ENCODE data around the gene NCOR1.
"Not testable (repeated sequence)": the region's sequence is repeated elsewhere in the genome, so short reads cannot be mapped to it uniquely, and the experiment has no call there.

NCOR1 gene

GRCh38 chr17:16214190-16215001 lies 938 bp downstream of the NCOR1 start:
- peak overlapping the region; percentile 83 for H3K4me2 ChIP-seq (ENCODE audit: low read length)
- H3K27me3 ChIP-seq (ENCODE audit: control insufficient read depth, low read length), result no peaks in the 10 kb centered on the region
- H3K4me1 ChIP-seq (ENCODE audit: control insufficient read depth, low read length), result peaks cover 33% of the 10 kb centered on the region
- H3K79me2 ChIP-seq (ENCODE audit: control insufficient read depth, low read length), result peaks cover 99% of the 10 kb centered on the region
- H3K27ac ChIP-seq (ENCODE audit: low read depth, low read length), result peak overlapping the region; percentile 84
- TF ChIP-seq, protein P1, sequence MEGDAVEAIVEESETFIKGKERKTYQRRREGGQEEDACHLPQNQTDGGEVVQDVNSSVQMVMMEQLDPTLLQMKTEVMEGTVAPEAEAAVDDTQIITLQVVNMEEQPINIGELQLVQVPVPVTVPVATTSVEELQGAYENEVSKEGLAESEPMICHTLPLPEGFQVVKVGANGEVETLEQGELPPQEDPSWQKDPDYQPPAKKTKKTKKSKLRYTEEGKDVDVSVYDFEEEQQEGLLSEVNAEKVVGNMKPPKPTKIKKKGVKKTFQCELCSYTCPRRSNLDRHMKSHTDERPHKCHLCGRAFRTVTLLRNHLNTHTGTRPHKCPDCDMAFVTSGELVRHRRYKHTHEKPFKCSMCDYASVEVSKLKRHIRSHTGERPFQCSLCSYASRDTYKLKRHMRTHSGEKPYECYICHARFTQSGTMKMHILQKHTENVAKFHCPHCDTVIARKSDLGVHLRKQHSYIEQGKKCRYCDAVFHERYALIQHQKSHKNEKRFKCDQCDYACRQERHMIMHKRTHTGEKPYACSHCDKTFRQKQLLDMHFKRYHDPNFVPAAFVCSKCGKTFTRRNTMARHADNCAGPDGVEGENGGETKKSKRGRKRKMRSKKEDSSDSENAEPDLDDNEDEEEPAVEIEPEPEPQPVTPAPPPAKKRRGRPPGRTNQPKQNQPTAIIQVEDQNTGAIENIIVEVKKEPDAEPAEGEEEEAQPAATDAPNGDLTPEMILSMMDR (IDR thresholded peaks at IDR 0.05; ENCODE audit: low read depth, low read length, poor library complexity, severe bottlenecking), result no peak
- TF ChIP-seq EZH2phosphoT487 (IDR thresholded peaks at IDR 0.05; ENCODE audit: borderline replicate concordance, low read length), result no peak
- peaks cover 5% of the 10 kb centered on the region; the same call in 1 of the 2 replicates for H3K36me3 ChIP-seq (ENCODE audit: control insufficient read depth, low read length)
- peaks cover 20% of the 10 kb centered on the region; the same call in 1 of the 2 replicates for H4K20me1 ChIP-seq (ENCODE audit: control insufficient read depth, insufficient read depth, low read depth, low read length)
- peaks cover 9% of the 10 kb centered on the region; the same call in 1 of the 2 replicates for H3F3A ChIP-seq (ENCODE audit: control insufficient read depth, insufficient read depth)
- peak overlapping the region; percentile 98 for H3K4me3 ChIP-seq (ENCODE audit: low read length)
- H3K9me2 ChIP-seq (replicated peaks; ENCODE audit: control insufficient read depth, low read length), result no peaks in the 10 kb centered on the region
- no peaks in the 10 kb centered on the region for H3K9me3 ChIP-seq (ENCODE audit: control insufficient read depth, insufficient read depth, low read length)

GRCh38 chr17:16212793-16213192 lies 2.5 kb downstream of the NCOR1 start:
- peaks cover 97% of the 10 kb centered on the region for H3K79me2 ChIP-seq (ENCODE audit: control insufficient read depth, low read length)
- H3K27ac ChIP-seq (ENCODE audit: low read depth, low read length), result no peak overlapping the region
- peaks cover 27% of the 10 kb centered on the region for H3K4me1 ChIP-seq (ENCODE audit: control insufficient read depth, low read length)
- H3K27me3 ChIP-seq (ENCODE audit: control insufficient read depth, low read length), result no peaks in the 10 kb centered on the region
- no peaks in the 10 kb centered on the region for H3K9me2 ChIP-seq (replicated peaks; ENCODE audit: control insufficient read depth, low read length)
- no peak overlapping the region for H3K4me3 ChIP-seq (ENCODE audit: low read length)
- H3K36me3 ChIP-seq (ENCODE audit: control insufficient read depth, low read length), result peaks cover 5% of the 10 kb centered on the region; the same call in 1 of the 2 replicates
- peaks cover 9% of the 10 kb centered on the region; the same call in 1 of the 2 replicates for H3F3A ChIP-seq (ENCODE audit: control insufficient read depth, insufficient read depth)
- H3K9me3 ChIP-seq (ENCODE audit: control insufficient read depth, insufficient read depth, low read length), result no peaks in the 10 kb centered on the region
- H3K4me2 ChIP-seq (ENCODE audit: low read length), result 0 out of 2 replicates have a peak overlapping the region, but pooled peaks have one; percentile 83
- TF ChIP-seq EZH2phosphoT487 (IDR thresholded peaks at IDR 0.05; ENCODE audit: borderline replicate concordance, low read length), result no peak
- TF ChIP-seq, protein P1 (IDR thresholded peaks at IDR 0.05; ENCODE audit: low read depth, low read length, poor library complexity, severe bottlenecking), result no peak
- H4K20me1 ChIP-seq (ENCODE audit: control insufficient read depth, insufficient read depth, low read depth, low read length), result peaks cover 20% of the 10 kb centered on the region; the same call in 1 of the 2 replicates

DNA sequence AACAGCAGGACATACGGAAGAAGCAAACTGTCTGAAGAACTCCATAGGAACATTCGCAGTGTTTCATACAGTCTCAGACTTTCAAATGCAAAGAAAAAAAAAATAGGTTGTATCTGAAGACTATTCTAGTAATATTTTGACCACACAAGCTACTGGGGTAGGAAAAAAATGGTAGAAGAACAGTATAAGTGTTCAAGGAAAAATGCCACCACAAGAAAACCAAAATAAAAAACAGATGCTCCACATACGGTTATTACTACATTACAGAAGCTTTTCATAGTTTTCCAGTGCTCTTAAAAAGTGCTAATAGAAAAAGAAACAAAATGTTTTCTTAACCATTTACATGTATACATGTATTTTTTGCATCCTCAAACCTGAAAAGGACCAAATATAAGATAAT lies 3.7 kb downstream of the NCOR1 start:
- Histone ChIP-seq H3K9me3 (ENCODE audit: control insufficient read depth, insufficient read depth, low read length) (no peaks in the 10 kb centered on the region), H3K4me1 (ENCODE audit: control insufficient read depth, low read length) (peaks cover 24% of the 10 kb centered on the region), H3K9me2 (replicated peaks; ENCODE audit: control insufficient read depth, low read length) (no peaks in the 10 kb centered on the region), H3K79me2 (ENCODE audit: control insufficient read depth, low read length) (peaks cover 97% of the 10 kb centered on the region), H4K20me1 (ENCODE audit: control insufficient read depth, insufficient read depth, low read depth, low read length) (peaks cover 20% of the 10 kb centered on the region; the same call in 1 of the 2 replicates), H3K36me3 (ENCODE audit: control insufficient read depth, low read length) (peaks cover 3% of the 10 kb centered on the region; the same call in 1 of the 2 replicates), H3F3A (ENCODE audit: control insufficient read depth, insufficient read depth) (peaks cover 7% of the 10 kb centered on the region; the same call in 1 of the 2 replicates), H3K4me3 (ENCODE audit: low read length) (no peak overlapping the region), H3K27ac (ENCODE audit: low read depth, low read length) (no peak overlapping the region), H3K4me2 (ENCODE audit: low read length) (no peak overlapping the region), H3K27me3 (ENCODE audit: control insufficient read depth, low read length) (no peaks in the 10 kb centered on the region)
- no peak for TF ChIP-seq EZH2phosphoT487 (IDR thresholded peaks at IDR 0.05; ENCODE audit: borderline replicate concordance, low read length)
- TF ChIP-seq, protein P1 (IDR thresholded peaks at IDR 0.05; ENCODE audit: low read depth, low read length, poor library complexity, severe bottlenecking), result no peak

GRCh38 chr17:16204763-16205162 lies 10.6 kb downstream of the NCOR1 start:
- H3K9me2 ChIP-seq (replicated peaks; ENCODE audit: control insufficient read depth, low read length); H3K4me2 ChIP-seq (ENCODE audit: low read length); H3K27ac ChIP-seq (ENCODE audit: low read depth, low read length); H3K27me3 ChIP-seq (ENCODE audit: control insufficient read depth, low read length); H3K36me3 ChIP-seq (ENCODE audit: control insufficient read depth, low read length); H3F3A ChIP-seq (ENCODE audit: control insufficient read depth, insufficient read depth); H3K9me3 ChIP-seq (ENCODE audit: control insufficient read depth, insufficient read depth, low read length); H4K20me1 ChIP-seq (ENCODE audit: control insufficient read depth, insufficient read depth, low read depth, low read length); H3K4me3 ChIP-seq (ENCODE audit: low read length): not testable (repeated sequence)
- Histone ChIP-seq H3K79me2 (ENCODE audit: control insufficient read depth, low read length) (peaks cover 94% of the 10 kb centered on the region), H3K4me1 (ENCODE audit: control insufficient read depth, low read length) (peaks cover 35% of the 10 kb centered on the region)

DNA sequence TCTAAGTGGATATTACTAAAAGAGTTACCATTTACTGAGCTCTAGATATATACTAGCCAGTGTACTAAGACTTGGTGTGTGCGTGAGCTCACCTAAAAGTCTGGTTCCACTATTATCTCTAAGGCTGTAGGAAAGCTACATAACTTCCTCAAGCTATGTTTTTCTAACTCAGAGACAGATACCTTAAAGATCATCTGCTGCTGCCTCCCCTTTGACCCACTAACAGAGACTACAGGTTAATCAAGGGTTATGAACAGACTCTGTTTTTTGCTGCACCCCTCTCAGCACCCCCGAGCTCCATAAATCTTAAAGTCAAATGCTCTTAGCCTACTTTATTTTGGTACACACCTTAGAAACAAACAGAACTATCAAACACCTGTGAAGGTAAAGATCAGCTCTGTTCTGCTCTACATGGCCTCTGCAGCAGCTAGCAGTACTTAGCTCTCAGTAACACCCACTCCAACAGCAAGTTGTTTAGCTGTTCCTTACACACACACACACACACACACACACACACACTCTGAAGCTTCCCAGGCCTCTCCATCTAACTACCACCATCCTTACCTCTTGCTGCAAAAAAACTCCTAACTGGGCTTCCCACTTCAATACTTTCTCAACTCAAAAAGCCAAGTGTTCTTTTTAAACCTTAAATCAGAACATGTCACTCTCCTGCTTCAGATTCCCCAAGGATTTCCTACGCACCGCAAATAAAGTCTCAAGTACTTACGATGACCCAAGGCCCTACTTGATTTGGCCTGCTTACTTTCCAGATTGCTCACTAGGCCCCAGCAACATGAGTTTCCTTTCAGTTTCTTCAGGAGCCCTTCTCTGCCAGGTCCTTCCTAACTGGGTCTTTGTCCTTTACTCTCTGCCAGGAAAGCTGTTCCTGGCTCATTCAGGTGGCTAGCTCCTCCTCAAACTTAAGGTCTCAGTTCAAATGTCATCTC lies 12.5 kb downstream of the NCOR1 start:
- H3K4me2 ChIP-seq (ENCODE audit: low read length), result peak overlapping the region; percentile 33
- peaks cover 48% of the 10 kb centered on the region for H3K4me1 ChIP-seq (ENCODE audit: control insufficient read depth, low read length)
- H3K27ac ChIP-seq (ENCODE audit: low read depth, low read length); H3K4me3 ChIP-seq (ENCODE audit: low read length); H3K9me2 ChIP-seq (replicated peaks; ENCODE audit: control insufficient read depth, low read length); H3F3A ChIP-seq (ENCODE audit: control insufficient read depth, insufficient read depth); H3K27me3 ChIP-seq (ENCODE audit: control insufficient read depth, low read length); H4K20me1 ChIP-seq (ENCODE audit: control insufficient read depth, insufficient read depth, low read depth, low read length); H3K9me3 ChIP-seq (ENCODE audit: control insufficient read depth, insufficient read depth, low read length); H3K36me3 ChIP-seq (ENCODE audit: control insufficient read depth, low read length): not testable (repeated sequence)
- peaks cover 96% of the 10 kb centered on the region for H3K79me2 ChIP-seq (ENCODE audit: control insufficient read depth, low read length)
